ENCODE data around the gene PLEKHA4.
"Not testable (repeated sequence)": the region's sequence is repeated elsewhere in the genome, so short reads cannot be mapped to it uniquely, and the experiment has no call there.

The PLEKHA4 gene, protein sequence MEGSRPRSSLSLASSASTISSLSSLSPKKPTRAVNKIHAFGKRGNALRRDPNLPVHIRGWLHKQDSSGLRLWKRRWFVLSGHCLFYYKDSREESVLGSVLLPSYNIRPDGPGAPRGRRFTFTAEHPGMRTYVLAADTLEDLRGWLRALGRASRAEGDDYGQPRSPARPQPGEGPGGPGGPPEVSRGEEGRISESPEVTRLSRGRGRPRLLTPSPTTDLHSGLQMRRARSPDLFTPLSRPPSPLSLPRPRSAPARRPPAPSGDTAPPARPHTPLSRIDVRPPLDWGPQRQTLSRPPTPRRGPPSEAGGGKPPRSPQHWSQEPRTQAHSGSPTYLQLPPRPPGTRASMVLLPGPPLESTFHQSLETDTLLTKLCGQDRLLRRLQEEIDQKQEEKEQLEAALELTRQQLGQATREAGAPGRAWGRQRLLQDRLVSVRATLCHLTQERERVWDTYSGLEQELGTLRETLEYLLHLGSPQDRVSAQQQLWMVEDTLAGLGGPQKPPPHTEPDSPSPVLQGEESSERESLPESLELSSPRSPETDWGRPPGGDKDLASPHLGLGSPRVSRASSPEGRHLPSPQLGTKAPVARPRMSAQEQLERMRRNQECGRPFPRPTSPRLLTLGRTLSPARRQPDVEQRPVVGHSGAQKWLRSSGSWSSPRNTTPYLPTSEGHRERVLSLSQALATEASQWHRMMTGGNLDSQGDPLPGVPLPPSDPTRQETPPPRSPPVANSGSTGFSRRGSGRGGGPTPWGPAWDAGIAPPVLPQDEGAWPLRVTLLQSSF

DNA sequence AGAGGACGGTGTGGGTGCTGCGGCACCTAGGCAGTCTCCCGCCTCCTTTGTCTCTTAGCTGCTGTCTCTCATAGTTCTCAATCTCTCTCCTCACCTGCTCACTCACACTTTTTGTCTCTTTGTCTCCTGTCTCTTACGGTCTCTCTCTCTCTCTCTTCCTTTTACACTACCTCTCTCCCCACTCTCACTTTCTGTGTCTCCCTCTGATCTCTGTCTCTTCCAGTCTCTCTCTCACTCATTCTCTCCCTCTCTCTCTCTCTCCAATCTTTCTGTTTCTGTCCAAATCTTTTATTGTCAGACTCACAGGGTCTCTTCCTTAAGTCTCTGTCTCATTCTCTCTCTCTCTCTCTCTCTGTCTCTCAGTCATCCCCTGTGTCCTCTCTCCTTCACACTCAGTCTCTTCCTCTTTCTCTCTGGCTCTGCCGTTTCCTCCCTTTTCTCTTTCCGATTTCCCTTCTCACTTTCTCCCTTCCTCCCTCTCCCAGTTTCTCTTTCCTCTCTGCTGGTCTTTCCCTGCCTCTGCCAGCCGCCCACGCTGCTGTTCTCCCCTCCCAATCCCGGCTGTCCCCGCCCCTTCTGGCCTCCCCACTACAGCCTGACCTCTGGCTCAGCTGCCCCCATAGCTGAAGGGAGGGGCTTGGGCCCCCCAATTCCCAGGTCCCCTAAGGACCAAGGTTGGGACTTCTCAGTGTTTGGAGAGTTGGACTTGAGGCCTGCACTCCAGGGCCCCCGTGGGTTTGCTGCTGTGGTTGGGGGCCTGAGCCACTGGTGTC lies at the start of gene PLEKHA4:
Gene PLEKHA4, minus strand, starts transcription at position 504 of the 773 bp plus-strand sequence. CDS start 997 bp downstream, outside the sequence.
- DNase-seq, result peak; percentile 26

DNA sequence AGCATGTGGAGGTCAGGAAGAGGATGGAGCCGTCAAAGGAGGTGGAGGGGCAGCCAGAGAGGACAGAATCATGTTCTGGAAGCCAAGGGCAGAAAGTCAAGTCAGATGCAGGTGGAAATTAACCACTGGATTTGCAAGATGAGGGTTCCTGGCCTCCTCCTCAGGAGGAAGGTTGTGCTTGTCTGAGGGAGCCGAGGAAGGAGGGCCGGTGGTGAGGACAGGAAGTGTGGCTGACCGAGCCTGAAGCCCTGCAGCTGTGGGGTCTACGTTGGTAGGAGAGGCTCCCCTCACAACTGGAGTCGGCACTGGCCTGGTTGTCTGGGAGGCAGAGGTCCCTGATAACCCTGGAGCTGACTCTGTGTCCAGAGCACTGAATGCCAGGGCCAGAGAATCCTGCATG lies 49.7 kb upstream of the PLEKHA4 start:
- DNase-seq, result no peak

DNA sequence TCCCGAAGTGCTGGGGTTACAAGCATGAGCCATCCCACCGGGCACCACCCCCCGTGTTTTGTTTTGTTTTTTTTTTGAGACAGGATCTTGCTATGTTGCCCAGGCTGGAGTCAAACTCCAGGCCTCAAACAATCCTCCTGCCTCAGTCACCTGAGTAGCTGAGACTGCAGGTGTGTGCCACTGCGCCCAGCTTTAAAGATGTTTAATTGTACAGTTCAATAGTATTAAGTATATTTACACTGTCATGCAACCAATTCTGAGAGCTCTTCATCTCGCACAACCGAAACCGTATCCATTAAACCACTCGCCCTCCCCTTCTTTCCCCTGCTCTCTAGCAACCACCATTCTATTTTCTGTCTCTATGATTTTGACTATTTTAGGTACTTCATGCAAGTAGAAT lies 47.3 kb upstream of the PLEKHA4 start:
- no peak for DNase-seq

DNA sequence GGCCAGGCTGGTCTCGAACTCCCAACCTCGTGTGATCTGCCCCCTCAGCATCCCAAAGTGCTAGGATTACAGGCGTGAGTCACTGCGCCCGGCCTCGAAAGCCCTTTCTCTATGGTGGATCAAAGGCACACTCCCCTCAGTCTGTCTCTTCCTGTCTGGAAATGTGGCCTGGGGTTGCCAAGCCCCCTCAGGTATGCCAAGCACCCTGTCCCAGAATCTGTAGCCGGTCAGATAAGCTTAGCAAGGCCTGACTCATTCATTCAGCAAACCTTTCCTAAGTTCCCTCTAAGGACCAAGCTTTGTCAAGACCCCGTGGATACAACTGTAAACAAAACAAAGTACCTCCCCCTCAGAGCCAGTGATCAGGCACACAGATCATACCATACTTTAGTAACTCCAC lies 45.8 kb upstream of the PLEKHA4 start:
- no peak for DNase-seq

DNA sequence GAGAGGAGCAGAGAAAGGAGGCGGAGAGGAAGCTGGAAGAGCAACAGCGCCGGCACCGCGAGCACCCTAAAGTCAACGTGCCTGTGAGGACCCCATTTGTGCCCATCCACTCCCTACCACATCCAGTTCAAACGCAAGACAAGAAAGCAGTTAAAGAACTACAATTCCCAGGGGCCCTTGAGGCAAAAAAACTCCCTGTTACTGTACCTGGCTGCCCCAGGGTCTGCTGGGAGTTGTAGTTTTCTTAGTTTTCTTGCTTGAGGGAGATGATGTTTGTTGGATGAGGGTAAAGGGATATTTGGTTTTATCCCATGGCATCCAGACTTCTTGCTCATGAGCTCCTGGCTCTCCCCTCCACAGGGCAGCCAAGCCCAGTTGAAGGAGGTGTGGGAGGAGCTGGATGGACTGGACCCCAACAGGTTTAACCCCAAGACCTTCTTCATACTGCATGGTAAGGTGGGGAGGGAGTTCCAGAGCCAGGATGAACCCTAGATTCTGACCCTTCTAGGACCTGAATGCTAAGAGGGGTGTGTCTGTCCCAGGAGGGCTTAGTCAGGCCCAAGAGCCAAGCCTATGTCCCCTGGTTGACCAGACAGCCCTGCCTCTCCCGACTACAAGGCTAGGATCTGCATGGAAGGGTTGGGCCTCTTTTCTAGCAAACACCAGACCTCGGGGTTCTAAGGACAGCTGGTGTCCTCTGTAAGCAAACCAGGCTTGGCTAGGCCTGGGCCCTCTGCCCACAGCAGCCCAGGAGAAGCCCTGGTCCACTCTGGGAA lies 44.9 kb upstream of the PLEKHA4 start:
- DNase-seq, result no peak

DNA sequence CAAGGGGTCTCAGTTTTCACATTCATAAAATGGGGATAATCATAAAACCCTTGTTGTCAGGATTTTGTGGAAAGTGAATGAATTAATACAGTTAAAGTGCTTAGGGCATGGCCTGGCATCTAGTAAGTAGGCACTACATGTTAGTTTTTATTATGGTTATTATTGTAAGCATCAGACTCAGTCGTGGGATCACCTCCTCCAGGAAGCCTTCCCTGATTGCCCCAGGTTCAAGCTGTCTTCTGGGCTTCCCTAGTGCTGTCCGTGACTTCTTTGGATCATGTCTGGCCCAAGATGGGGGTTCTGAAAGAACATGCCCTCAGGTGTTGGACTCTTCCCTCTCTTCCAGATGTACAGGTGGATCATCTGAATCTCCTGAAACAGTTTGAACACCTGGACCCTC lies 42.4 kb upstream of the PLEKHA4 start:
- no peak for DNase-seq

DNA sequence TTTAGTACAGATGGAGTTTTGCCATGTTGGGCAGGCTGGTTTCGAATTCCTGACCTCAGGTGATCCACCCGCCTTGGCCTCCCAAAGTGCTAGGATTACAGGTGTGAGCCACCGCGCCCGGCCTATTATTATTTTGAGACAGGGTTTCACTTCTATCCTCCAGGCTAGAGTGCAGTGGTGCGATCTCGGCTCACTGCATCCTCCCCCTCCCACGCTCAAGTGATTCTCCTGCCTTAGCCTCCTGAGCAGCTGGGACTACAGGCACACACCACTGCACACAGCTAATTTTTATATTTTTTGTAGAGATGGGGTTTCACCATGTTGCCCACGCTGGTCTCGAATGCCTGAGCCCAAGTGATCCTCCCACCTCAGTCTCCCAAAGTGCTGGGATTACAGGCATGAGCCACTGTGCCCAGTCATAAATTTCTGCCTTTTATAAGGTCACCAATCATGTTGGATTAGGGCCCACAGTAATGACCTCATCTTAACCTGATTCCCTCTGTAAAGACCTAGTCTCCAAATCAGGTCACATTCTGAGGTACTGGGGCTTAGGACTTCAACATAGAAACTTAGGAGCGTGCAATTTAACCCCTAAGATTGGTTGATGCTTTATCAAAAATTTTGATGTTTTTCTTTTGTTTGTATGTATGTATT lies 41.1 kb upstream of the PLEKHA4 start:
- DNase-seq, result not testable (repeated sequence)

DNA sequence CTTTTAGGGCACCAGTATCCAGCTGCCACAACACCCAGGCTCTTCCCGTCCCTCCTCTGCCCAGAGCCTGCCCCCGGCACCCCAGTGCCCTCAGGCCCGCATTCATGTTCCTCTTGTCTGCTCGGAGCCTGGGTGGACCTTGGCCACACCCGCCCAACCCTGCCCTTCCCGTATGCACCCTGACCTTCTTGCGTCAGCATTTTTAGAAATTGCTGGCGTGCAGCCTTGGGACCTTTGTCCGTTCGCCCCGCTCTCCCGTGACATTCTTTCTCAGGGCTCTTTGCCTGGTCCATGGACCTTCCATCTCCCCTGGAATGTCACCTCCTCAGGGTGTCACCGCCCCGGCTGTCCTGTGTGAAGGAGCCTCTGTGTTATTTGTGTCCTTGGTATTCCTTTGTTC lies 39.3 kb upstream of the PLEKHA4 start:
- no peak for DNase-seq

DNA sequence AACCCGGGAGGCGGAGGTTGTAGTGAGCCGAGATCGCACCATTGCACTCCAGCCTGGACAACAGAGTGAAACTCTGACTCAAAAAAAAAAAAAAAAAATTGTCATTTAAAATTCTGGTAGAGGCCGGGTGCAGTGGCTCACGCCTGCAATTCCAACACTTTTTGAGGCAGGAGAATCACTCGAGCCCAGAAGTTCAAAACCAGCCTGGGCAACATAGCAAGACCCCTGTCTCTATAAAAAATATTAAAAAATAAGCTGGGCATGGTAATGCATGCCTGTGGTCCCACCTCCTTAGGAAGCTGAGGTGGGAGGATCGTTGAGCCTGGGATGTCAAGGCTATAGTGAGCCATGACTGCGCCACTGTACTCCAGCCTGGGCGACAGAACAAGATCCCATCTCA lies 37.9 kb upstream of the PLEKHA4 start:
- DNase-seq, result no peak

DNA sequence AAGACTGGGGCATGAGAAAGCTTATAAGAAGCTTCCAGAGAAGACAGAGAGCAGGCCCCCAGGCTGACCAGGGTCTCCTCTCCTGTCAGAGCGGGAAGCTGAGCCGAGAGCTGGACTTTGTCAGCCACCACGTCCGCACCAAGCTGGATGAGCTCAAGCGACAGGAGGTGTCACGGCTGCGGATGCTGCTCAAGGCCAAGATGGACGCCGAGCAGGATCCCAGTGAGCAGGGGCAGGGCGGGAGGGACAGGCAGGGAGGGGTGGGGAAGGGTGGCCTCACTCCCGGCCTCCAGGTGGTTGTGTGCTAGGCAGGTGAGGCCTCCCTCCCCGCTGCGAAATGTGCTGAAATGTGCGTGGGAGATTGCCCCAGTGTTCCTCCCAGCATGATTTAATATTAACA lies 37.2 kb upstream of the PLEKHA4 start:
- no peak for DNase-seq

DNA sequence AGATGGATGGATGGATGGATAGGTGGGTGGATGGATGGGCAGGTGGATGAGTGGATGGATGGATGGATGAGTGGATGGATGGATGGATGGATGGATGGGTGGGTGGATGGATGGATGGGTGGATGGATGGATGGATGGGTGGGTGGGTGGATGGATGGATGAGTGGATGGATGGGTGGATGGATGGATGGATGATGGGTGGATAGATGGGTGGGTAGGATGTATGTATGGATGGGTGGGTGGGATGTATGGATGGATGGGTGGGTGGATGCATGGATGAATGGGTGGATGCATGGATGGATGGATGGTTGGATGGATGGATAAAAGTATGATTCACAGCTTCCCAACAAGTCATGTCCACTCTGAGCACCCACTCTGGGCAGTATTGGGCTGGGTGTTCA lies 35.4 kb upstream of the PLEKHA4 start:
- DNase-seq, result not testable (repeated sequence)

DNA sequence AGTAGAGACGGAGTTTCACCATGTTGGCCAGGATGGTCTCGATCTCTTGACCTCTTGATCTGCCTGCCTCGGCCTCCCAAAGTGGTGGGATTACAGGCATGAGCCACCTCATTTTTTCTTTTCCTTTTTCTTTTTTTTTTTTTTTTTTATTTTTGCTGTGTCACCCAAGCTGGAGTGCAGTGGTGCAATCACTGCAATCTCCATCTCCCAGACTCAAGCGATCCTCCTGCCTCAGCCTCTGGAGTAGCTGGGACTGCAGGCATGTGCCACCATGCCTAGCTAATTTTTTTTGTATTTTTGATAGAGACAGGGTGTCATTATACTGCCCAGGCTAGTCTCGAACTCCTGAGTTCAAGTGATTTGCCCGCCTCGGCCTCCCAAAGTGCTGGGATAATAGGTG lies 33.9 kb upstream of the PLEKHA4 start:
- DNase-seq, result not testable (repeated sequence)

DNA sequence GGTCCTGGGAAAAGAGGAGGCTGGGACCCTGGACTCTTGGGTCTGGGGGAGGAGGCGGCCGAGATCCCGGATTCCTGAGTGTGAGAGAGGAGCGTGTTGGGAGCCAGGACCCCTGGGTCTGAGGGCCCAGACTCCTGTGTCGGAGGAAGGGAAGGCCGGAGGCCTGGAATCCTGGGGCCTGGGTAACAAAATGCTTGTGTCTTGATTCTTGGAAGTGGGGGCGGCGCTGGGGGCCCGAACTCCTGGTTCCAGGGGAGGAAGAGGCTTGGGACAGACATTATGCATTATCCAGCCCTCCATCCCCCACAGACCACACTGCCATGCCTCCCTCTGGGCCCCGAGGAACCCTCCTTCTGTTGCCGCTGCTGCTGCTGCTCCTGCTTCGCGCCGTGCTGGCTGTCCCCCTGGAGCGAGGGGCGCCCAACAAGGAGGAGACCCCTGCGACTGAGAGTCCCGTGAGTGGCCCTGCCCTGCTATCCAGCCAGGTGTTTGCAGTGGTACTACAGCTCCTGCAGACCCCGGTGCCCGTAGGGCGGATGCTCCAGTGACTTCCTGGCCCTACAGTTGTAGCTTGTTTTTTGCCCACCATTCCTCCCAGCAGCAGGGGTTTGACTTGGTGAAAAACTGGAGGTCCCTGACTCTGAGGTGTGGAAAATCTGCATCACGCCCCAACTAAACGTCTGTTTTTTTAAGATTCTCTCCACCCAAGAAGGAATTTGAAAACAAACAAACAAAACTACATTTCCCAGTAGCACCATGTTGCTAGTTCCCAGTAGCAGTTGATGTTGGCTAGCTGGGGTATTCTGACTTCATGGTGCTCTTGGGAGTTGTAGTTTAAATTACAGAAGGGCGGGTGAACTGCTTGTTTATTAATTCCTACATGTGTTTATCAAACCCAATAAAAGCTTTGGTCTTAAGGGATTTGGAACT lies 32.3 kb upstream of the PLEKHA4 start:
- DNase-seq, result no peak

DNA sequence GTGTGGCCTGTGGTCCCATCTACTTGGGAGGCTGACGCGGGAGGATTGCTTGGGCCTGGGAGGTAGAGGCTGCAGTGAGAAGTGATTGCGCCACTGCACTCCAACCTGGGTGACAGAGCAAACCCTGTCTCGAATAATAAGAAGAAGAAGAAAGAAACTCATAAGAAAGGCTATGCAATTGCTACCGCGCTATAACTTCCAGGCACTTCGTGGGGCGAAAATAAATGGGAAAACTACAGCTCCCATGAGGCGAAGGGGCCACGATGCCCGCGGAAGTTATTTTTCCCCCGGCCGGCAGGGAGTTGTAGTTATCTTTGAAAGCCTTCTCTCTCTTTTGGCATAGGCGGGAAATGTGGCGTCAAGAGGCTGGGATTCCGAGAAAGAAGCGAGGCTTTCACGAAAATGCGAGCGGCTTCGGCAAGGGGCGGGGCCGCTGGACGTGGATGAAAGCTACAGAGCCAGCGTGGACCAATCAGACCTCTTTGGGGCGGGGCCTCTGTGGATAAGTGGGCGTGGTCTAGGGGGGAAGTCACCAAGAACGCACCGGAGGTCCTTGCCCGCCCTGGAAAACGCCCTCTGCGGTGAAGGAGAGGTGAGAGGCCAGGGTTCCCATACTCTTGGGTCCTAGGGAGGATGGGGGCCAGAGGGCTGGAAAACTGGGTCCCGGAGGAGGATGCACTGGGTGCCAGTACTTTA lies 31.5 kb upstream of the PLEKHA4 start, which contains the start of gene NUCB1:
Gene NUCB1, plus strand, starts transcription at position 532 of the 696 bp plus-strand sequence. CDS start 485 bp downstream, outside the sequence.
- peak; percentile 94 for DNase-seq

DNA sequence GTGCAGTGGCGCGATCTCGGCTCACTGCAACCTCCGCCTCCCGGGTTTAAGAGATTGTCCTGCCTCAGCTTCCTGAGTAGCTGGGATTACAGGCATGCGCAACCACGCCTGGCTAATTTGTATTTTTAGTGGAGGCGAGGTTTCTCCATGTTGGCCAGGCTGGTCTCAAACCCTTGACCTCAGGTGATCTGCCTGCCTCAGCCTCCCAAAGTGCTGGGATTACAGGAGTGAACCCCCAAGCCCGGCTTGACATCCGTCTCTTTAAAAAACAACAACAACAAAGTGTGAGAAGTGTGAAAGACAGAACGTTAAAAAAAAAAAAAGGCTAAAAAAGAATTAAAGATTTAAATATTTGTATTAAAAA lies 31.0 kb upstream of the PLEKHA4 start:
- not testable (repeated sequence) for DNase-seq

DNA sequence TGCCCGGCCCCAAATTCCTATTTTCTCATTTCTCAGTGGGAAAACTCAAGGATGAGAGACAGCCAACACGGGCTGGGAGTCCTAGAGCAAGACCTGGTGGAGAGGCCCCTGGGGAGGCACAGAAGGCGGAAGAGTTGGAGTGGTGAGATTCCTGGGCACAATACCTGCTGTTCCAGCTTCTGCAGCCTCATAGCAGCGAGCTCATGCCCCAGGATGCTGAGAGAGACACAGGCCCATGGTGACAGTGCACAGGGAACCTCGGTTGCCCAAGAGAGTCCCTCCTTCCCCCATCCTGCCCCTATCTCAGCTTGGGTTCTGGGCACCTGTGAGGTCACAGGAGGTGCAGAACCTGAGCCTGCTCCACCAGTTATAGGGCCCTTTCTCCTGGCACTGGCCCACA lies 28.8 kb upstream of the PLEKHA4 start:
- no peak for DNase-seq

DNA sequence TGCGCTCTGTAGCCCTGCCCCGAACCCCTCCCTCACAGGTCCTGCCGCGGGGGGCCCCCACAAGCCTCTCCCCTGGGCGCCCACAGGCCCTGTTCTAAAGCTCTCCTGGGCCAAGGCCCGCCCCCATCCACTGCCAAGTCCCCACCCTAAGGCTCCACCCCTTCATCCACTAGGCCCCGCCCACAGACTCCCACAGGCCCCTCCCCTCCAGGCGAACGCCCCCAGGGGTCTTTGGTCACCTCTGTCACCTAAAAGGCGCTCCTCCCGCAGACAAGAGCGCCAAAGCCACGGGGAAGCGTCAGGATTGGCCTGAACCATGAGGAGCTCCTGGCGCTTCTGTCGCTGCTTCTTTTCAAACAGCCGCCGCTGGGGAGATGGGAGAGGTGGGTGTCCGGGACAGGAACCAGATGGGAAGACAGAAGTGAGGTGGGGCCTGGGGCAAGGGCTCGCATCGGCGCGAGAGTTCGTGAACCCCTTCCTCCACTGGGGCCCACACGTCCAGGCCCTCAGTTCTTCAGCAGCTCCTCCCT lies 27.8 kb upstream of the PLEKHA4 start:
- DNase-seq, result no peak

DNA sequence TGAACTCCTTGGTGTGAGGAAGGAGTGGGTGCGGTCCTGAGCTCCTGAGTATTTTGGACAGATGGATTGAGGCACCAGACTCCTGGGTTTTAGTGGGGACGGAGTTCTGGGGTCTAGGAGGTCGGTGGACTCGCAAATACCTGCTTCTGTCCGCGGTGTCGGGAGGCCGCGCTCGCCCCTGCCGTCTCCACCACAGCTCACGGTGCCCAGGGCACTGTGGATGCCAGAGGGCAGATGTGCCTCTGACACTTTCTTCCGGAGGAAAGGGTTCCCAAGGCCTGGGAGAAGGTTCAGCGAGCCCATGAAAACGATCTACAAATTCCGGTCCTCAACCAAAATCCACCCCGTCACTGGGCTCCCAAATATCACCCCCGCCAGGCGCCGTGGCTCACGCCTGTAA lies 26.8 kb upstream of the PLEKHA4 start:
- DNase-seq, result no peak

DNA sequence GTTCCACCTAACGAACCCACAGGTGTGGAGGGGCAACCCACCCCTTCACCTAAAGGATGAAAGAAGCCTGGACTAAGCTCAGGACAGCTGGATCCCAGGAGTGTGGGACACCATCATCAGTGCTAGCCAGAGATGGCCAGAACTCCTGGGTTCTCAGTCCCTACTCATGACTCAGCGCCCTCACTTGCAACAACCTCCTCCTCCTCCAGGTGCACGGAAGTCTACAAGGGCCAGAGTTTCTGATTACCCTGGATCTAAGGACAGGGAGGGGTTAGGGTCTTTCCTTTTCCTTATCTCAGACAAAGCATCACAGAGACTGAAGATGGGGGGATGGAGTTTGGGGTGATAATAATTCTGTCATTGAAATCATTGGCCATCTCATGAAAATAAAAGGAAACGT lies 22.1 kb upstream of the PLEKHA4 start:
- no peak for DNase-seq

DNA sequence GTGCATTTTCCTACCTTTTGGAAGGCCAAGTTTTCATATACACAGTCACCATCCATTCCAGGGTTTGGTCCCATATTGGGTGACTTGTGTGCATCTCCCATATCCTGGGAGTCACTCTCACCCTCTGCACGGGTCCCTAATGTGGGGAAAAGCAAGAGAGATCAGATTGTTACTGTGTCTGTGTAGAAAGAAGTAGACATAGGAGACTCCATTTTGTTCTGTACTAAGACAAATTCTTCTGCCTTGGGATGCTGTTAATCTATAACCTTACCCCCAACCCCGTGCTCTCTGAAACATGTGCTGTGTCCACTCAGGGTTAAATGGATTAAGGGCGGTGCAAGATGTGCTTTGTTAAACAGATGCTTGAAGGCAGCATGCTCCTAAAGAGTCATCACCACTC lies 21.1 kb upstream of the PLEKHA4 start:
- DNase-seq, result not testable (repeated sequence)
